K562 (cell line): ENCODE results near the gene MYOZ1. TPM values are rescaled to one million over a fixed set of nuclear protein-coding genes. Genes with fewer than 3 reads are reported as not detected.

Experiments used
- ARID1B ChIP-seq: fragments of 450-650 bp; IDR thresholded peaks from 2 replicates; pipeline ENCODE4 v1.6.1; 2016; ENCODE audit warnings: antibody characterized with exemption, mild to moderate bottlenecking, inconsistent platforms
- BRCA1 ChIP-seq, 2 experiments: fragments of 450-650 bp in 1 of 2; sonication (generic) in 1 of 2; formaldehyde crosslinking in 1 of 2; IDR thresholded peaks; 2 replicates each; pipeline versions ENCODE4 v1.5.0 to v1.6.1; 2017 to 2020; ENCODE audit warnings: mild to moderate bottlenecking in 1 of 2, missing genetic modification reagents in 1 of 2
- CBFA2T3 ChIP-seq: fragments of 450-650 bp; IDR thresholded peaks from 2 replicates; pipeline ENCODE4 v1.6.1; 2017
- KAT2B ChIP-seq: IDR thresholded peaks from one replicate; pipeline ENCODE4 v1.6.1; 2012; ENCODE audit warnings: low read depth, mild to moderate bottlenecking, control low read depth, inconsistent platforms, low read length, moderate library complexity
- NCOA1 ChIP-seq: fragments of 450-650 bp; IDR thresholded peaks from 2 replicates; pipeline ENCODE4 v1.6.1; 2016; ENCODE audit warnings: low read depth
- SETDB1 ChIP-seq: IDR thresholded peaks from one replicate; pipeline ENCODE4 v1.6.1; 2012; ENCODE audit warnings: low read length, control low read depth, inconsistent platforms
- THRAP3 ChIP-seq: fragments of 450-650 bp; IDR thresholded peaks from 2 replicates; pipeline ENCODE4 v1.6.1; 2016; ENCODE audit warnings: mild to moderate bottlenecking, inconsistent platforms, borderline replicate concordance
- polyA plus RNA-seq, 8 experiments: library from polyadenylated mRNA; depleted of rRNA in 4 of 8; stranded (reverse) in 5 of 8; unstranded in 3 of 8; fragments of >200 nt; fragmentation: Nextera tagmentation in 2 of 8; fragmentation: Illumina TruSeq in 1 of 8; extraction: Ambion mirVana in 2 of 8; extraction: Trizol in 1 of 8; gene quantifications; 2 replicates each; pipeline versions ENCODE4 v1.2.1 to v1.2.3, GENCODE V29; 2011 to 2014; ENCODE audit warnings: inconsistent platforms in 1 of 8, missing spikeins in 1 of 8
- total RNA-seq, 7 experiments: library from RNA; depleted of rRNA in 6 of 7; stranded (reverse); fragments of >200 nt in 6 of 7; fragmentation: Illumina TruSeq in 2 of 7; extraction: Trizol in 2 of 7; gene quantifications; 2 replicates each; pipeline versions ENCODE4 v1.2.1 to v1.2.3, GENCODE V29; 2011 to 2021; ENCODE audit warnings: low replicate concordance in 1 of 7
- TF ChIP-seq, protein P1 (sequence below): fragments of 450-650 bp; IDR thresholded peaks from 2 replicates; pipeline ENCODE4 v1.7.1; 2018; ENCODE audit warnings: mild to moderate bottlenecking, low read depth; ENCODE audit not compliant: partially characterized antibody
- TF ChIP-seq, protein P2 (sequence below): sonication (generic); formaldehyde crosslinking; IDR thresholded peaks from 2 replicates; pipeline ENCODE4 v1.9.0; 2022; ENCODE audit warnings: mild to moderate bottlenecking, missing genetic modification reagents

Gene MYOZ1
- total and polyA plus RNA-seq, 9 of the 15 experiments (the other 6 are each of a cell fraction or from before 2014, with no cell fraction given) = 0.03 to 0.18 (median 0.07) TPM; not detected in 5

DNA sequence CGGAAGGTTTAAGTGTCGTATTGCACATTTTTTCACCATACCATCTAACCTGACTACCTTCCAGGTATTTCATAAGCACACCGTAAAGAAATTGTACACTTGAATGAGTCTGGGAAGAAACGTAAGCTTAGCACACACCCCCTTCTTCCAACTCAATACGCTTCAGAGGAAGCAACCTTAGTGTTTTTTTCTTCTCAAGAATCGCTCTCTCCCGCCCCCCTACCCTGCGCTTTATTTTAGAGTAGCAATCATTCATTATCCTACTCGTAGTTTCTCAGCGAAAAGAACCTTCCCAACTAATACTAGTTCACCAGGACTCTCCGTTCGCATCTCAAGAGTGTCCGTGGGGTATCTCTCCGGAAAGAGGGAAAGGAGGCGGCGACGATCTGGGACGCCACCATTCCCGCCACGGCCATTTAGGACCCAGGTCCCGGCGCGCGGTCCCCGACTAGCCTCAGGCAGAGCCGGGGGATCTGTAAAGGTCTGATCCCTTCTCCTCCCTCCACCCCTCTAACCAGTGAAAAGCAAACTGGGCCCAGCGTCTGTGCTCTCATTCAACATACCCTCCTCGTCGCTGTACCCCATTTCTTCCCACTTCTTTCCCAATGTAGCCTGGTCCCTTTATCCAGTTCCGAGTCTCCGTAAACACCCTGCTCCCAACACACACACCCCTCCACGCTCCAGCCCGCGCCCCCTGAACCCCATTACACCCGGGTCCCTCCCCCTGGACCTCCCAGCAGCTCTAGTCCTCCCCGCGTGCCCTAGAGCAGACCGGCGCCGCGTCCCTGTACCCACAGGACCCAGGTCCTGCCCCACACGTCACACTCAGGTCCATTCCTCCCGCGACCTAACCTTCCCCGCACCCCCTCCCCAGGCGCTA, 16.0 kb downstream of the MYOZ1 start (continued):
- TF ChIP-seq, protein P1, sequence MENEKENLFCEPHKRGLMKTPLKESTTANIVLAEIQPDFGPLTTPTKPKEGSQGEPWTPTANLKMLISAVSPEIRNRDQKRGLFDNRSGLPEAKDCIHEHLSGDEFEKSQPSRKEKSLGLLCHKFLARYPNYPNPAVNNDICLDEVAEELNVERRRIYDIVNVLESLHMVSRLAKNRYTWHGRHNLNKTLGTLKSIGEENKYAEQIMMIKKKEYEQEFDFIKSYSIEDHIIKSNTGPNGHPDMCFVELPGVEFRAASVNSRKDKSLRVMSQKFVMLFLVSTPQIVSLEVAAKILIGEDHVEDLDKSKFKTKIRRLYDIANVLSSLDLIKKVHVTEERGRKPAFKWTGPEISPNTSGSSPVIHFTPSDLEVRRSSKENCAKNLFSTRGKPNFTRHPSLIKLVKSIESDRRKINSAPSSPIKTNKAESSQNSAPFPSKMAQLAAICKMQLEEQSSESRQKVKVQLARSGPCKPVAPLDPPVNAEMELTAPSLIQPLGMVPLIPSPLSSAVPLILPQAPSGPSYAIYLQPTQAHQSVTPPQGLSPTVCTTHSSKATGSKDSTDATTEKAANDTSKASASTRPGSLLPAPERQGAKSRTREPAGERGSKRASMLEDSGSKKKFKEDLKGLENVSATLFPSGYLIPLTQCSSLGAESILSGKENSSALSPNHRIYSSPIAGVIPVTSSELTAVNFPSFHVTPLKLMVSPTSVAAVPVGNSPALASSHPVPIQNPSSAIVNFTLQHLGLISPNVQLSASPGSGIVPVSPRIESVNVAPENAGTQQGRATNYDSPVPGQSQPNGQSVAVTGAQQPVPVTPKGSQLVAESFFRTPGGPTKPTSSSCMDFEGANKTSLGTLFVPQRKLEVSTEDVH = peak; percentile 92
- no peak for TF ChIP-seq KAT2B
- 0 out of 2 replicates have a peak, but pooled peaks have one; percentile 41 for TF ChIP-seq THRAP3
- no peak for TF ChIP-seq SETDB1
- 0 out of 2 replicates have a peak, but pooled peaks have one; percentile 40 for TF ChIP-seq NCOA1
- no peak for TF ChIP-seq BRCA1 (IDR thresholded peaks at IDR 0.05)
- no peak for TF ChIP-seq BRCA1 (CRISPR knock-in tag; IDR thresholded peaks at IDR 0.05)
- TF ChIP-seq ARID1B = 0 out of 2 replicates have a peak, but pooled peaks have one; percentile 39
- no peak for TF ChIP-seq CBFA2T3
- TF ChIP-seq, protein P2, sequence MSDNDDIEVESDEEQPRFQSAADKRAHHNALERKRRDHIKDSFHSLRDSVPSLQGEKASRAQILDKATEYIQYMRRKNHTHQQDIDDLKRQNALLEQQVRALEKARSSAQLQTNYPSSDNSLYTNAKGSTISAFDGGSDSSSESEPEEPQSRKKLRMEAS (CRISPR knock-in tag) = 0 out of 2 replicates have a peak, but pooled peaks have one; percentile 11
- TF ChIP-seq, all 486 proteins: peak for 80
